ENCODE measurements around the gene OSBPL7. TPM values are rescaled to one million over a fixed set of nuclear protein-coding genes. Genes with fewer than 3 reads are reported as not detected.

OSBPL7 gene
- total RNA-seq, 1 experiment from 2014 or later = 20.5 TPM

DNA sequence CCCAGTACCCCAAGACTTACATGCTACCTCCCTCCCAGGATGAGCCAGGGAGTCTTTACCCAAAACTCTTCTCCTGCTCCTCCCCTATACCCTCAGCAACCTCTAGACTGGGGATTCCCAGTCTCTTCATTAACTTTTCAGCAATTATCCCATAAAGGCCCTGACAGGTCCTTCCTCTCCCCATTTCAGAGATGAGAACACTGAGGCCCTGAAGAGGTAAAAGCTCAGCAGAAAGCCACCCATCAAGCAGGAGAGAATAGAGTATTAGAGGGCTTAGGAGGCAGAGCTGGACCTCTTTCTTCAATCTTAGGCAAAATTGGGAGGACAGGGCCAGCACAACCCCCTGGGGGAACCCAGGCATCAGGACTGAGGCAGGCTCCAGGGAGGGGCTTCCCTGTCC, 35.2 kb upstream of the OSBPL7 start:
- CTCF ChIA-PET = no interaction called here
- intact Hi-C loops (cut with micrococcal nuclease) = no loop called here
- Histone ChIP-seq H3K27ac (ENCODE audit: low read depth, low read length) (no peak overlapping the region), H2AFZ (ENCODE audit: low read depth, low read length, poor library complexity, severe bottlenecking) (no peak overlapping the region), H3K4me1 (ENCODE audit: control insufficient read depth in 1 of 2, insufficient read depth in 2 of 2, low read length in 2 of 2) (peaks cover 0 to 3% of the 10 kb centered on the region in 2 experiments; a peak in 2 of 4 replicates), H3K4me3 (replicated peaks in 1 of 2; ENCODE audit: low read depth in 1 of 2, low read length in 2 of 2) (no peak overlapping the region), H3K9ac (ENCODE audit: low read length) (no peak overlapping the region), H3K9me3 (ENCODE audit: control insufficient read depth in 1 of 2, insufficient read depth in 1 of 2, low read depth in 1 of 2, low read length in 2 of 2) (no peaks in the 10 kb centered on the region), H3K9me2 (ENCODE audit: insufficient read depth) (no peaks in the 10 kb centered on the region), H4K20me1 (ENCODE audit: insufficient read depth) (no peaks in the 10 kb centered on the region), H3K27me3 (ENCODE audit: insufficient read depth, low read length) (peaks cover 13% of the 10 kb centered on the region; the same call in 1 of the 2 replicates), H3K36me3 (ENCODE audit: control insufficient read depth in 1 of 2, insufficient read depth in 2 of 2, low read length in 2 of 2) (no peaks in the 10 kb centered on the region), H3K4me2 (ENCODE audit: low read length) (no peak overlapping the region), H3K79me2 (ENCODE audit: insufficient read depth, low read length) (no peaks in the 10 kb centered on the region)
- no peak for DNase-seq (ENCODE audit: low read depth, low spot score)
- no TSS peak for BruUV-seq (replicated peaks)
- TF ChIP-seq, protein P1, sequence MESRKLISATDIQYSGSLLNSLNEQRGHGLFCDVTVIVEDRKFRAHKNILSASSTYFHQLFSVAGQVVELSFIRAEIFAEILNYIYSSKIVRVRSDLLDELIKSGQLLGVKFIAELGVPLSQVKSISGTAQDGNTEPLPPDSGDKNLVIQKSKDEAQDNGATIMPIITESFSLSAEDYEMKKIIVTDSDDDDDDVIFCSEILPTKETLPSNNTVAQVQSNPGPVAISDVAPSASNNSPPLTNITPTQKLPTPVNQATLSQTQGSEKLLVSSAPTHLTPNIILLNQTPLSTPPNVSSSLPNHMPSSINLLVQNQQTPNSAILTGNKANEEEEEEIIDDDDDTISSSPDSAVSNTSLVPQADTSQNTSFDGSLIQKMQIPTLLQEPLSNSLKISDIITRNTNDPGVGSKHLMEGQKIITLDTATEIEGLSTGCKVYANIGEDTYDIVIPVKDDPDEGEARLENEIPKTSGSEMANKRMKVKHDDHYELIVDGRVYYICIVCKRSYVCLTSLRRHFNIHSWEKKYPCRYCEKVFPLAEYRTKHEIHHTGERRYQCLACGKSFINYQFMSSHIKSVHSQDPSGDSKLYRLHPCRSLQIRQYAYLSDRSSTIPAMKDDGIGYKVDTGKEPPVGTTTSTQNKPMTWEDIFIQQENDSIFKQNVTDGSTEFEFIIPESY (IDR thresholded peaks at IDR 0.05; ENCODE audit: extremely low read depth, insufficient replicate concordance, low read length) = no peak
- TF ChIP-seq, protein P2, sequence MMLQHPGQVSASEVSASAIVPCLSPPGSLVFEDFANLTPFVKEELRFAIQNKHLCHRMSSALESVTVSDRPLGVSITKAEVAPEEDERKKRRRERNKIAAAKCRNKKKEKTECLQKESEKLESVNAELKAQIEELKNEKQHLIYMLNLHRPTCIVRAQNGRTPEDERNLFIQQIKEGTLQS (IDR thresholded peaks at IDR 0.05) = no peak
- TF ChIP-seq SRF (IDR thresholded peaks at IDR 0.05; ENCODE audit: low read depth) = no peak
- TF ChIP-seq SP1 (IDR thresholded peaks at IDR 0.05; ENCODE audit: low read depth) = no peak
- TF ChIP-seq FOSL1 (IDR thresholded peaks at IDR 0.05; ENCODE audit: low read depth) = no peak
- TF ChIP-seq YY1 (IDR thresholded peaks at IDR 0.05; ENCODE audit: extremely low read depth, insufficient replicate concordance, low read depth, low read length) = no peak
- no peak for TF ChIP-seq TCF7L2 (IDR thresholded peaks at IDR 0.05; ENCODE audit: borderline replicate concordance, extremely low read depth, insufficient read depth, insufficient read length)
- TF ChIP-seq, protein P3, sequence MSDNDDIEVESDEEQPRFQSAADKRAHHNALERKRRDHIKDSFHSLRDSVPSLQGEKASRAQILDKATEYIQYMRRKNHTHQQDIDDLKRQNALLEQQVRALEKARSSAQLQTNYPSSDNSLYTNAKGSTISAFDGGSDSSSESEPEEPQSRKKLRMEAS (IDR thresholded peaks at IDR 0.05) = no peak
- TF ChIP-seq JUND (IDR thresholded peaks at IDR 0.05) = no peak
- no peak for TF ChIP-seq EZH2phosphoT487 (IDR thresholded peaks at IDR 0.05; ENCODE audit: borderline replicate concordance)
- TF ChIP-seq, protein P4, sequence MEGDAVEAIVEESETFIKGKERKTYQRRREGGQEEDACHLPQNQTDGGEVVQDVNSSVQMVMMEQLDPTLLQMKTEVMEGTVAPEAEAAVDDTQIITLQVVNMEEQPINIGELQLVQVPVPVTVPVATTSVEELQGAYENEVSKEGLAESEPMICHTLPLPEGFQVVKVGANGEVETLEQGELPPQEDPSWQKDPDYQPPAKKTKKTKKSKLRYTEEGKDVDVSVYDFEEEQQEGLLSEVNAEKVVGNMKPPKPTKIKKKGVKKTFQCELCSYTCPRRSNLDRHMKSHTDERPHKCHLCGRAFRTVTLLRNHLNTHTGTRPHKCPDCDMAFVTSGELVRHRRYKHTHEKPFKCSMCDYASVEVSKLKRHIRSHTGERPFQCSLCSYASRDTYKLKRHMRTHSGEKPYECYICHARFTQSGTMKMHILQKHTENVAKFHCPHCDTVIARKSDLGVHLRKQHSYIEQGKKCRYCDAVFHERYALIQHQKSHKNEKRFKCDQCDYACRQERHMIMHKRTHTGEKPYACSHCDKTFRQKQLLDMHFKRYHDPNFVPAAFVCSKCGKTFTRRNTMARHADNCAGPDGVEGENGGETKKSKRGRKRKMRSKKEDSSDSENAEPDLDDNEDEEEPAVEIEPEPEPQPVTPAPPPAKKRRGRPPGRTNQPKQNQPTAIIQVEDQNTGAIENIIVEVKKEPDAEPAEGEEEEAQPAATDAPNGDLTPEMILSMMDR (IDR thresholded peaks at IDR 0.05 in 2 of 3, conservative IDR thresholded peaks at IDR 0.05 in 1 of 3; ENCODE audit: borderline replicate concordance in 1 of 3, insufficient read depth in 1 of 3, low read depth in 2 of 3, low read length in 2 of 3) = no peak
- TF ChIP-seq CBX3 (IDR thresholded peaks at IDR 0.05; ENCODE audit: low read depth) = no peak
- TF ChIP-seq RAD21 (IDR thresholded peaks at IDR 0.05; ENCODE audit: low read depth) = no peak
- TF ChIP-seq ZNF274 (IDR thresholded peaks at IDR 0.05; ENCODE audit: low read depth, low read length) = no peak
- no peak for TF ChIP-seq EZH2 (IDR thresholded peaks at IDR 0.05)
- TF ChIP-seq POLR2AphosphoS5 (IDR thresholded peaks at IDR 0.05; ENCODE audit: low read depth, low read length) = no peak
- POLR2A ChIA-PET = no interaction called here
- RAD21 ChIA-PET (ENCODE audit: low non-redundant PET in 1 of 2, low total read pairs in 2 of 2, uncharacterized antibody in 2 of 2, unreplicated experiment in 2 of 2) = no interaction called here
- ATAC-seq = no peak

Measured in HCT116 (cell line).